ENCODE measurements around the gene POLR2B. TPM values are rescaled to one million over a fixed set of nuclear protein-coding genes. Genes with fewer than 3 reads are reported as not detected.

Gene POLR2B
- total RNA-seq, 1 experiment from 2014 or later: 108 TPM

DNA sequence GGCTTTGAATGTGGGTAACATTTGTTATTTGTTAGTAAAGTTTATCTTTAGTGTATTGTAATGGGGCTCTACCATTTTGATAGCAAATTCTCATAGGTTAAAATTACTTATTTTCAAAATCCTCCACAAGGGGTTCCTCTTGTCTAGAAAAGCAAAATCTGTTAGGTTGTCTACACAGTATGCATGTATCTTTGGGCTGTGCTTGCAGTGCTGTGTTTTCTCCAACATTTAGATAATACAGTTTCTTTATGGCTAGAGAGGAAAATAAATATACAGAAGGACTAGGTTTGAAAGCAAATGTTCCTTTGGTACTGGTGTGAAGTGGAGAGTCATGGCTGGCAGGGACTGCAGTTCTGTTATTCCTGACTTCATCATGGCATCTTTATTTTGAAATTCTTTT, 40.3 kb downstream of the POLR2B start:
- H3K79me2 ChIP-seq (ENCODE audit: insufficient read depth, low read length): no peaks in the 10 kb centered on the region
- no peak overlapping the region for H2BK15ac ChIP-seq (ENCODE audit: low read depth, low read length)
- H3K27ac ChIP-seq (ENCODE audit: insufficient read length, low read depth, low read length): no peak overlapping the region
- H2BK12ac ChIP-seq (ENCODE audit: insufficient read length, low read depth, low read length): no peak overlapping the region
- no peaks in the 10 kb centered on the region for H3K79me1 ChIP-seq (ENCODE audit: insufficient read depth, low read depth, low read length, poor library complexity, severe bottlenecking)
- DNase-seq: no peak
- no peak overlapping the region for H3K56ac ChIP-seq (ENCODE audit: insufficient read length, low read depth, low read length)
- Mint-ChIP-seq H3K27me3 (ENCODE audit: low read depth) (no peaks in the 10 kb centered on the region), H3K27ac (no peak overlapping the region), H3K36me3 (ENCODE audit: insufficient read depth in 1 of 3, low read depth in 3 of 3) (peaks cover 39 to 87% (median 81%) of the 10 kb centered on the region in 3 experiments; a peak in 6 of 7 replicates), H3K4me1 (no peaks in the 10 kb centered on the region), H3K4me3 (no peak overlapping the region), H3K9me3 (no peaks in the 10 kb centered on the region)
- H2BK5ac ChIP-seq (ENCODE audit: insufficient read length, low read length): no peak overlapping the region
- H4K5ac ChIP-seq (ENCODE audit: insufficient read length, low read depth, low read length): no peak overlapping the region
- H3K9ac ChIP-seq (ENCODE audit: extremely low read depth, insufficient read length, low read length): no peak overlapping the region
- H3T11ph ChIP-seq (ENCODE audit: low read length): no peak overlapping the region
- H2AK5ac ChIP-seq (ENCODE audit: insufficient read length, low read length): no peak overlapping the region
- H3K9me3 ChIP-seq (ENCODE audit: control insufficient read depth, low read depth, low read length): no peaks in the 10 kb centered on the region
- H2BK20ac ChIP-seq (ENCODE audit: low read depth, low read length, poor library complexity, severe bottlenecking): no peak overlapping the region
- H3K23me2 ChIP-seq (ENCODE audit: insufficient read length, low read depth, low read length, poor library complexity, severe bottlenecking): no peaks in the 10 kb centered on the region
- no peak overlapping the region for H4K91ac ChIP-seq (ENCODE audit: insufficient read length, low read depth, low read length)
- no peaks in the 10 kb centered on the region for H3K27me3 ChIP-seq (ENCODE audit: insufficient read depth, low read length)
- H3K4me1 ChIP-seq (ENCODE audit: insufficient read depth, low read length): no peaks in the 10 kb centered on the region
- H3K23ac ChIP-seq (ENCODE audit: insufficient read length, low read depth, low read length): no peak overlapping the region
- TF ChIP-seq, protein P1, sequence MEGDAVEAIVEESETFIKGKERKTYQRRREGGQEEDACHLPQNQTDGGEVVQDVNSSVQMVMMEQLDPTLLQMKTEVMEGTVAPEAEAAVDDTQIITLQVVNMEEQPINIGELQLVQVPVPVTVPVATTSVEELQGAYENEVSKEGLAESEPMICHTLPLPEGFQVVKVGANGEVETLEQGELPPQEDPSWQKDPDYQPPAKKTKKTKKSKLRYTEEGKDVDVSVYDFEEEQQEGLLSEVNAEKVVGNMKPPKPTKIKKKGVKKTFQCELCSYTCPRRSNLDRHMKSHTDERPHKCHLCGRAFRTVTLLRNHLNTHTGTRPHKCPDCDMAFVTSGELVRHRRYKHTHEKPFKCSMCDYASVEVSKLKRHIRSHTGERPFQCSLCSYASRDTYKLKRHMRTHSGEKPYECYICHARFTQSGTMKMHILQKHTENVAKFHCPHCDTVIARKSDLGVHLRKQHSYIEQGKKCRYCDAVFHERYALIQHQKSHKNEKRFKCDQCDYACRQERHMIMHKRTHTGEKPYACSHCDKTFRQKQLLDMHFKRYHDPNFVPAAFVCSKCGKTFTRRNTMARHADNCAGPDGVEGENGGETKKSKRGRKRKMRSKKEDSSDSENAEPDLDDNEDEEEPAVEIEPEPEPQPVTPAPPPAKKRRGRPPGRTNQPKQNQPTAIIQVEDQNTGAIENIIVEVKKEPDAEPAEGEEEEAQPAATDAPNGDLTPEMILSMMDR (conservative IDR thresholded peaks at IDR 0.05): no peak
- H3K4me2 ChIP-seq (ENCODE audit: insufficient read depth, insufficient read length, low read length): no peak overlapping the region
- H3K18ac ChIP-seq (ENCODE audit: insufficient read length, low read depth, low read length): no peak overlapping the region
- no peak overlapping the region for H2BK120ac ChIP-seq (ENCODE audit: low read depth, low read length, poor library complexity, severe bottlenecking)
- no peak overlapping the region for H4K8ac ChIP-seq (replicated peaks; ENCODE audit: insufficient read length, low read depth, low read length)
- no peak overlapping the region for H3K4ac ChIP-seq (ENCODE audit: low read depth, low read length)
- H3K14ac ChIP-seq (ENCODE audit: insufficient read depth, low read length): no peak overlapping the region
- H2AFZ ChIP-seq (ENCODE audit: low read length): no peak overlapping the region
- H4K20me1 ChIP-seq (ENCODE audit: control insufficient read depth, insufficient read depth, insufficient read length): no peaks in the 10 kb centered on the region

Measured in H9 (cell line).